WTC11 (cell line): ENCODE results near the gene AKAP13. TPM values are rescaled to one million over a fixed set of nuclear protein-coding genes. Genes with fewer than 3 reads are reported as not detected.

ENCODE experiments used
- ATAC-seq: fragments of 200-7000 bp; cut with Tn5 transposase; 2 replicates; pipeline ENCODE4 v1.10.0; 2021; ENCODE audit warnings: mild to moderate bottlenecking, moderate library complexity
- CTCF ChIA-PET: fragments of 300-600 bp; sonication (Branson Sonifier 250); formaldehyde crosslinking; loops from one replicate; lab custom pipeline; 2021; ENCODE audit warnings: antibody characterized with exemption; lab: Charles Lee
- POLR2A ChIA-PET: fragments of 350-600 bp; sonication (Branson Sonifier 250); formaldehyde crosslinking; loops from one replicate; lab custom pipeline; 2021; ENCODE audit warnings: antibody characterized with exemption; lab: Charles Lee
- DNase-seq: peaks from one replicate; pipeline ENCODE4 v3.0.0; 2021; ENCODE audit warnings: low spot score
- H3K27ac Mint-ChIP-seq: 2 replicates; pipeline ENCODE4 v1.8.0; 2021; ENCODE audit warnings: mixed read lengths
- H3K27me3 Mint-ChIP-seq: 2 replicates; pipeline ENCODE4 v1.8.0; 2021; ENCODE audit warnings: low read depth, mild to moderate bottlenecking, moderate library complexity, mixed read lengths
- H3K36me3 Mint-ChIP-seq: 2 replicates; pipeline ENCODE4 v1.8.0; 2021; ENCODE audit warnings: mixed read lengths
- H3K4me1 Mint-ChIP-seq: 2 replicates; pipeline ENCODE4 v1.8.0; 2022; ENCODE audit warnings: mixed read lengths
- H3K4me3 Mint-ChIP-seq: 2 replicates; pipeline ENCODE4 v1.8.0; 2021; ENCODE audit warnings: mild to moderate bottlenecking, moderate library complexity, mixed read lengths
- H3K9me3 Mint-ChIP-seq: 2 replicates; pipeline ENCODE4 v1.8.0; 2021; ENCODE audit warnings: mixed read lengths
- ATF1 ChIP-seq: sonication (generic); formaldehyde crosslinking; IDR thresholded peaks from 2 replicates; pipeline ENCODE4 v1.8.1; 2023; ENCODE audit warnings: mild to moderate bottlenecking, moderate library complexity, missing genetic modification reagents
- CBFB ChIP-seq: sonication (generic); formaldehyde crosslinking; IDR thresholded peaks from 2 replicates; pipeline ENCODE4 v1.8.1; 2022; ENCODE audit warnings: mild to moderate bottlenecking, low read depth, missing genetic modification reagents
- CREM ChIP-seq: sonication (generic); formaldehyde crosslinking; IDR thresholded peaks from 2 replicates; pipeline ENCODE4 v1.8.1; 2022; ENCODE audit warnings: mild to moderate bottlenecking, missing genetic modification reagents, moderate library complexity
- ESRRA ChIP-seq: sonication (generic); formaldehyde crosslinking; IDR thresholded peaks from 2 replicates; pipeline ENCODE4 v1.8.1; 2022; ENCODE audit warnings: mild to moderate bottlenecking, missing genetic modification reagents, borderline replicate concordance
- FOXP4 ChIP-seq: sonication (generic); formaldehyde crosslinking; IDR thresholded peaks from 2 replicates; pipeline ENCODE4 v1.8.0; 2022; ENCODE audit warnings: mild to moderate bottlenecking, missing genetic modification reagents
- JAZF1 ChIP-seq: fragments of 250-450 bp; sonication (Bioruptor Pico); IDR thresholded peaks from 2 replicates; pipeline ENCODE4 v1.9.0; 2021; ENCODE audit warnings: moderate library complexity, mild to moderate bottlenecking, inconsistent platforms
- MAX ChIP-seq: sonication (generic); formaldehyde crosslinking; IDR thresholded peaks from 2 replicates; pipeline ENCODE4 v1.8.0; 2022; ENCODE audit warnings: mild to moderate bottlenecking, missing genetic modification reagents
- OVOL2 ChIP-seq: fragments of 250-450 bp; sonication (Bioruptor Pico); IDR thresholded peaks from 2 replicates; pipeline ENCODE4 v1.9.0; 2021; ENCODE audit warnings: mild to moderate bottlenecking, borderline replicate concordance
- PRDM15 ChIP-seq: sonication (generic); formaldehyde crosslinking; IDR thresholded peaks from 2 replicates; pipeline ENCODE4 v1.8.0; 2022; ENCODE audit warnings: missing genetic modification reagents
- PRRX2 ChIP-seq: fragments of 250-450 bp; sonication (Bioruptor Pico); IDR thresholded peaks from 2 replicates; pipeline ENCODE4 v1.8.0; 2021; ENCODE audit warnings: mild to moderate bottlenecking
- RELA ChIP-seq: sonication (generic); formaldehyde crosslinking; IDR thresholded peaks from 2 replicates; pipeline ENCODE4 v1.8.1; 2022; ENCODE audit warnings: missing genetic modification reagents, mild to moderate bottlenecking, borderline replicate concordance
- SMAD4 ChIP-seq: sonication (generic); formaldehyde crosslinking; IDR thresholded peaks from 2 replicates; pipeline ENCODE4 v1.8.0; 2022; ENCODE audit warnings: mild to moderate bottlenecking, missing genetic modification reagents
- SP1 ChIP-seq: sonication (generic); formaldehyde crosslinking; conservative IDR thresholded peaks from 2 replicates; pipeline ENCODE4 v1.8.1; 2022; ENCODE audit warnings: missing genetic modification reagents
- STAT6 ChIP-seq: sonication (generic); formaldehyde crosslinking; conservative IDR thresholded peaks from 2 replicates; pipeline ENCODE4 v1.8.1; 2023; ENCODE audit warnings: mild to moderate bottlenecking, low read depth, missing genetic modification reagents, moderate library complexity
- USF1 ChIP-seq: sonication (generic); formaldehyde crosslinking; IDR thresholded peaks from 2 replicates; pipeline ENCODE4 v1.8.0; 2022; ENCODE audit warnings: mild to moderate bottlenecking, missing genetic modification reagents
- ZBTB43 ChIP-seq: sonication (generic); formaldehyde crosslinking; IDR thresholded peaks from 2 replicates; pipeline ENCODE4 v1.8.1; 2023; ENCODE audit warnings: mild to moderate bottlenecking, missing genetic modification reagents
- ZNF423 ChIP-seq: fragments of 250-450 bp; sonication (Bioruptor Pico); IDR thresholded peaks from 2 replicates; pipeline ENCODE4 v2.1.2; 2022; ENCODE audit warnings: mild to moderate bottlenecking, moderate library complexity
- ZNF512 ChIP-seq: sonication (generic); formaldehyde crosslinking; IDR thresholded peaks from 2 replicates; pipeline ENCODE4 v1.8.1; 2022; ENCODE audit warnings: missing genetic modification reagents, borderline replicate concordance
- total RNA-seq: library from RNA; stranded (reverse); gene quantifications from 3 replicates; pipeline ENCODE4 v1.2.3, GENCODE V29; 2021

Gene AKAP13
- total RNA-seq, 1 experiment from 2014 or later = 50.3 TPM

GRCh38 chr15:85340321-85340665 lies 40.1 kb upstream of the AKAP13 start:
- no peak for DNase-seq
- TF ChIP-seq SMAD4 (CRISPR knock-in tag) (no peak), RELA (CRISPR knock-in tag) (no peak), PRDM15 (CRISPR knock-in tag) (no peak)
- H3K27me3 Mint-ChIP-seq = no peaks in the 10 kb centered on the region; the same call in 1 of the 2 replicates
- H3K4me3 Mint-ChIP-seq = no peak overlapping the region
- H3K36me3 Mint-ChIP-seq = no peaks in the 10 kb centered on the region
- no peak overlapping the region for H3K27ac Mint-ChIP-seq
- no peak for ATAC-seq
- CTCF ChIA-PET = interaction anchor here (0.6 kb wide), 1 partner anchor 471 kb away, joined by 3 read pairs; no protein-coding TSS in a partner anchor
- H3K4me1 Mint-ChIP-seq = peaks cover 18% of the 10 kb centered on the region
- H3K9me3 Mint-ChIP-seq = peaks cover 10% of the 10 kb centered on the region; the same call in 1 of the 2 replicates
- POLR2A ChIA-PET = interaction anchor here (0.6 kb wide), 1 partner anchor 172 kb away, joined by 3 read pairs; no protein-coding TSS in a partner anchor

- no peak overlapping the region for H3K27ac Mint-ChIP-seq
These were observed 39.6 kb upstream of the AKAP13 start for GRCh38 chr15:85340852-85341251.

More at GRCh38 chr15:85340852-85341251, 39.6 kb upstream of the AKAP13 start:
- H3K36me3 Mint-ChIP-seq = no peaks in the 10 kb centered on the region
- no peaks in the 10 kb centered on the region; the same call in 1 of the 2 replicates for H3K27me3 Mint-ChIP-seq
- H3K4me3 Mint-ChIP-seq = no peak overlapping the region
- peaks cover 14% of the 10 kb centered on the region for H3K4me1 Mint-ChIP-seq
- DNase-seq (no peak), ATAC-seq (no peak)
- peaks cover 10% of the 10 kb centered on the region; the same call in 1 of the 2 replicates for H3K9me3 Mint-ChIP-seq
- ChIA-PET POLR2A (no interaction called here), CTCF (interaction anchor here (0.6 kb wide), 1 partner anchor 471 kb away, joined by 3 read pairs; no protein-coding TSS in a partner anchor)
- no peak for TF ChIP-seq ATF1 (CRISPR knock-in tag)
- TF ChIP-seq ZNF512 (CRISPR knock-in tag) = no peak
- TF ChIP-seq SP1 = no peak
- TF ChIP-seq CBFB (CRISPR knock-in tag) = no peak
- no peak for TF ChIP-seq USF1
- TF ChIP-seq MAX = no peak
- no peak for TF ChIP-seq STAT6 (CRISPR knock-in tag)
- TF ChIP-seq JAZF1 (CRISPR knock-in tag) = no peak
- no peak for TF ChIP-seq PRRX2 (CRISPR knock-in tag)
- no peak for TF ChIP-seq ZBTB43 (CRISPR knock-in tag)
- no peak for TF ChIP-seq ESRRA
- TF ChIP-seq OVOL2 (CRISPR knock-in tag) = no peak
- TF ChIP-seq ZNF423 (CRISPR knock-in tag) = no peak
- TF ChIP-seq FOXP4 (CRISPR knock-in tag) = no peak
- no peak for TF ChIP-seq CREM (CRISPR knock-in tag)
